ENCODE measurements around the gene COX19. TPM values are rescaled to one million over a fixed set of nuclear protein-coding genes. Genes with fewer than 3 reads are reported as not detected.
A peak's percentile ranks its signal among the peaks of the same experiment; 100 is the strongest.

COX19 gene
- total and polyA plus RNA-seq, 2 of the 13 experiments (the other 11 are each of a cell fraction or from before 2014, with no cell fraction given) = 11.5 to 21.7 TPM

DNA sequence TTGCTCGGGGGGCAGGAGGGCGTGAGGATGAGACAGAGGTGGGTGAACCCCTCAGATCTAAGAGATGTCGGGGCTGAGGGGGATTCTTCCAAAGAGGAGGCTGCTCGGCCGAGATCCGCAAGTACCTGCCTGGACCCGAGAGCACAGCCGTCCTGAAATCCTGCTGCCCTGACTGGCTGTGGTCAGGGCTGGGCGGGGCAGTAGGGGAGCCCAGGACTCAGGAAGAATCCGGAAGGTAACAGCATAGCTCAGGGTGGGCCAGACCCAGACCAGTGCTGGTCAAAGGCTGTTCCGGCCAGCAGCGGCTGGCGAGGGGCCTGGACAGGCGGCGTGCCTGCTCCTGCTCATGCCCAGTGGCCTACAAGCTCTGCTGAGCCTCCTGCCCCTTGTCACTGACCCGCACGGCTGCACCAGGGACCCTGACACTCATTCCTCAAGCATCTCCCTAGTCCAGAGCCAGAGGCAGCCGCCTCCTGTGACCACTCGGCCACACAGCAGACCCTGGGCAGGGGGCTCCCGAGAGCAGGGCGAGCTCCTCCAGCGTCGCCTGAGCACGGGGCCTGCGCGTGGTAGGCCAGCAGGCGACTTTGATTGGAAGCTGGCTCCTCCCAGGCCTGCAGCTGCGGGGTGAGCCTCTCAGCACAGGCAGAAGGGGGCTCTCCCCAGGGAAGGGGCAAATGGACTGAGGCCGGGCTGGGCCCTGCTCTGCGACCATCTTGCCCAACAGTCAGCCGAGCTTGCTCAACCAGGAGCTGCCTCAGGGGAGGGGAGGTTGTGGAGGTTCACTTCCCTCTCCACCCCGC lies 17.7 kb downstream of the COX19 start (continued):
- TF ChIP-seq, protein P1, sequence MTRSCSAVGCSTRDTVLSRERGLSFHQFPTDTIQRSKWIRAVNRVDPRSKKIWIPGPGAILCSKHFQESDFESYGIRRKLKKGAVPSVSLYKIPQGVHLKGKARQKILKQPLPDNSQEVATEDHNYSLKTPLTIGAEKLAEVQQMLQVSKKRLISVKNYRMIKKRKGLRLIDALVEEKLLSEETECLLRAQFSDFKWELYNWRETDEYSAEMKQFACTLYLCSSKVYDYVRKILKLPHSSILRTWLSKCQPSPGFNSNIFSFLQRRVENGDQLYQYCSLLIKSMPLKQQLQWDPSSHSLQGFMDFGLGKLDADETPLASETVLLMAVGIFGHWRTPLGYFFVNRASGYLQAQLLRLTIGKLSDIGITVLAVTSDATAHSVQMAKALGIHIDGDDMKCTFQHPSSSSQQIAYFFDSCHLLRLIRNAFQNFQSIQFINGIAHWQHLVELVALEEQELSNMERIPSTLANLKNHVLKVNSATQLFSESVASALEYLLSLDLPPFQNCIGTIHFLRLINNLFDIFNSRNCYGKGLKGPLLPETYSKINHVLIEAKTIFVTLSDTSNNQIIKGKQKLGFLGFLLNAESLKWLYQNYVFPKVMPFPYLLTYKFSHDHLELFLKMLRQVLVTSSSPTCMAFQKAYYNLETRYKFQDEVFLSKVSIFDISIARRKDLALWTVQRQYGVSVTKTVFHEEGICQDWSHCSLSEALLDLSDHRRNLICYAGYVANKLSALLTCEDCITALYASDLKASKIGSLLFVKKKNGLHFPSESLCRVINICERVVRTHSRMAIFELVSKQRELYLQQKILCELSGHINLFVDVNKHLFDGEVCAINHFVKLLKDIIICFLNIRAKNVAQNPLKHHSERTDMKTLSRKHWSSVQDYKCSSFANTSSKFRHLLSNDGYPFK (CRISPR knock-in tag; IDR thresholded peaks at IDR 0.05; ENCODE audit: borderline replicate concordance) = peak; percentile 78
- TF ChIP-seq FLYWCH1 (CRISPR knock-in tag; IDR thresholded peaks at IDR 0.05) = no peak
- TF ChIP-seq, protein P2, sequence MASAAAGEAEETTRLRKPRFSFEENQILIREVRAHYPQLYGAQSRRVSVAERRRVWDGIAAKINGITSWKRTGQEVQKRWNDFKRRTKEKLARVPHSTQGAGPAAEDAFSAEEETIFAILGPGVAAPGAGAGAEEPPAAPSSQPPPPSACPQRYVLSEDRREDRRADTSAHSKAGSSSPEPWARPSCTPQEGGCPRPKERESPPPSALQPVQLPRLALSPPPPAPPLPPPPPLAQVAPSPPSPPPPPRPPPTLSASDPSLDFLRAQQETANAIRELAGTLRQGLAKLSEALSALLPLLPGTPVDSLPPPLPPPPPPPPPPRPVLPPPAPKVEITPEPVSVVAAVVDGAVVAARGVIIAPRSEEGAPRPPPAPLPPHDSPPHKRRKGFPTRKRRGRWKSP (CRISPR knock-in tag; IDR thresholded peaks at IDR 0.05) = peak; percentile 90
- TF ChIP-seq, protein P3, sequence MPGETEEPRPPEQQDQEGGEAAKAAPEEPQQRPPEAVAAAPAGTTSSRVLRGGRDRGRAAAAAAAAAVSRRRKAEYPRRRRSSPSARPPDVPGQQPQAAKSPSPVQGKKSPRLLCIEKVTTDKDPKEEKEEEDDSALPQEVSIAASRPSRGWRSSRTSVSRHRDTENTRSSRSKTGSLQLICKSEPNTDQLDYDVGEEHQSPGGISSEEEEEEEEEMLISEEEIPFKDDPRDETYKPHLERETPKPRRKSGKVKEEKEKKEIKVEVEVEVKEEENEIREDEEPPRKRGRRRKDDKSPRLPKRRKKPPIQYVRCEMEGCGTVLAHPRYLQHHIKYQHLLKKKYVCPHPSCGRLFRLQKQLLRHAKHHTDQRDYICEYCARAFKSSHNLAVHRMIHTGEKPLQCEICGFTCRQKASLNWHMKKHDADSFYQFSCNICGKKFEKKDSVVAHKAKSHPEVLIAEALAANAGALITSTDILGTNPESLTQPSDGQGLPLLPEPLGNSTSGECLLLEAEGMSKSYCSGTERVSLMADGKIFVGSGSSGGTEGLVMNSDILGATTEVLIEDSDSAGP (CRISPR knock-in tag; IDR thresholded peaks at IDR 0.05; ENCODE audit: borderline replicate concordance) = peak; percentile 92
- peak in 1 of 2 experiments; percentile 91; a peak in 2 of 4 replicates for TF ChIP-seq POLR2A (IDR thresholded peaks at IDR 0.05; ENCODE audit: insufficient read depth in 1 of 2, low read depth in 2 of 2, low read length in 2 of 2)
- TF ChIP-seq ZFP41 (CRISPR knock-in tag; IDR thresholded peaks at IDR 0.05; ENCODE audit: borderline replicate concordance) = peak; percentile 57; the same call in 1 of the 2 replicates
- peak; percentile 19; the same call in 1 of the 2 replicates for TF ChIP-seq ZNF549 (CRISPR knock-in tag; IDR thresholded peaks at IDR 0.05)
- TF ChIP-seq, protein P4, sequence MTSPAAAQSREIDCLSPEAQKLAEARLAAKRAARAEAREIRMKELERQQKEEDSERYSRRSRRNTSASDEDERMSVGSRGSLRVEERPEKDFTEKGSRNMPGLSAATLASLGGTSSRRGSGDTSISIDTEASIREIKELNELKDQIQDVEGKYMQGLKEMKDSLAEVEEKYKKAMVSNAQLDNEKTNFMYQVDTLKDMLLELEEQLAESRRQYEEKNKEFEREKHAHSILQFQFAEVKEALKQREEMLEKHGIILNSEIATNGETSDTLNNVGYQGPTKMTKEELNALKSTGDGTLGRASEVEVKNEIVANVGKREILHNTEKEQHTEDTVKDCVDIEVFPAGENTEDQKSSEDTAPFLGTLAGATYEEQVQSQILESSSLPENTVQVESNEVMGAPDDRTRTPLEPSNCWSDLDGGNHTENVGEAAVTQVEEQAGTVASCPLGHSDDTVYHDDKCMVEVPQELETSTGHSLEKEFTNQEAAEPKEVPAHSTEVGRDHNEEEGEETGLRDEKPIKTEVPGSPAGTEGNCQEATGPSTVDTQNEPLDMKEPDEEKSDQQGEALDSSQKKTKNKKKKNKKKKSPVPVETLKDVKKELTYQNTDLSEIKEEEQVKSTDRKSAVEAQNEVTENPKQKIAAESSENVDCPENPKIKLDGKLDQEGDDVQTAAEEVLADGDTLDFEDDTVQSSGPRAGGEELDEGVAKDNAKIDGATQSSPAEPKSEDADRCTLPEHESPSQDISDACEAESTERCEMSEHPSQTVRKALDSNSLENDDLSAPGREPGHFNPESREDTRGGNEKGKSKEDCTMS (CRISPR knock-in tag; conservative IDR thresholded peaks at IDR 0.05) = no peak; the same call in 1 of the 2 replicates
- TF ChIP-seq, protein P5, sequence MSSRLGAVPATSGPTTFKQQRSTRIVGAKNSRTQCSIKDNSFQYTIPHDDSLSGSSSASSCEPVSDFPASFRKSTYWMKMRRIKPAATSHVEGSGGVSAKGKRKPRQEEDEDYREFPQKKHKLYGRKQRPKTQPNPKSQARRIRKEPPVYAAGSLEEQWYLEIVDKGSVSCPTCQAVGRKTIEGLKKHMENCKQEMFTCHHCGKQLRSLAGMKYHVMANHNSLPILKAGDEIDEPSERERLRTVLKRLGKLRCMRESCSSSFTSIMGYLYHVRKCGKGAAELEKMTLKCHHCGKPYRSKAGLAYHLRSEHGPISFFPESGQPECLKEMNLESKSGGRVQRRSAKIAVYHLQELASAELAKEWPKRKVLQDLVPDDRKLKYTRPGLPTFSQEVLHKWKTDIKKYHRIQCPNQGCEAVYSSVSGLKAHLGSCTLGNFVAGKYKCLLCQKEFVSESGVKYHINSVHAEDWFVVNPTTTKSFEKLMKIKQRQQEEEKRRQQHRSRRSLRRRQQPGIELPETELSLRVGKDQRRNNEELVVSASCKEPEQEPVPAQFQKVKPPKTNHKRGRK (CRISPR knock-in tag; IDR thresholded peaks at IDR 0.05) = 0 out of 2 replicates have a peak, but pooled peaks have one; percentile 50
- TF ChIP-seq ERF (CRISPR knock-in tag; IDR thresholded peaks at IDR 0.05) = peak; percentile 83
- TF ChIP-seq, protein P6, sequence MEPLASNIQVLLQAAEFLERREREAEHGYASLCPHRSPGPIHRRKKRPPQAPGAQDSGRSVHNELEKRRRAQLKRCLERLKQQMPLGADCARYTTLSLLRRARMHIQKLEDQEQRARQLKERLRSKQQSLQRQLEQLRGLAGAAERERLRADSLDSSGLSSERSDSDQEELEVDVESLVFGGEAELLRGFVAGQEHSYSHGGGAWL (CRISPR knock-in tag; IDR thresholded peaks at IDR 0.05) = peak; percentile 88; the same call in 1 of the 2 replicates
- TF ChIP-seq ZMAT3 (CRISPR knock-in tag; conservative IDR thresholded peaks at IDR 0.05) = peak; percentile 96
- TF ChIP-seq KDM5B (CRISPR knock-in tag; IDR thresholded peaks at IDR 0.05; ENCODE audit: borderline replicate concordance) = peak; percentile 80; the same call in 1 of the 2 replicates
- TF ChIP-seq IRF2 (CRISPR knock-in tag; IDR thresholded peaks at IDR 0.05) = peak; percentile 66
- peak; percentile 93 for TF ChIP-seq ZNF230 (CRISPR knock-in tag; IDR thresholded peaks at IDR 0.05)
- TF ChIP-seq ZNF589 (CRISPR knock-in tag; conservative IDR thresholded peaks at IDR 0.05) = 0 out of 2 replicates have a peak, but pooled peaks have one; percentile 41
- peak; percentile 71 for TF ChIP-seq AHR (CRISPR knock-in tag; IDR thresholded peaks at IDR 0.05)
- TF ChIP-seq SNAPC2 (CRISPR knock-in tag; IDR thresholded peaks at IDR 0.05) = peak; percentile 90; the same call in 1 of the 2 replicates
